Glutamatergic neuron (in vitro differentiated cells): Measurements from ENCODE around the gene SLC35B4. TPM values are rescaled to one million over a fixed set of nuclear protein-coding genes. Genes with fewer than 3 reads are reported as not detected.

Experiments
- DNase-seq: peaks from one replicate; pipeline ENCODE4 v3.0.0; 2022
- H3K27ac Mint-ChIP-seq: one replicate; pipeline ENCODE4 v1.8.0; 2020; ENCODE audit warnings: mild to moderate bottlenecking, mixed read lengths, inconsistent platforms; ENCODE audit not compliant: unreplicated experiment
- H3K27me3 Mint-ChIP-seq: one replicate; pipeline ENCODE4 v1.8.0; 2020; ENCODE audit warnings: mild to moderate bottlenecking, moderate library complexity, mixed read lengths, inconsistent platforms; ENCODE audit not compliant: unreplicated experiment
- H3K36me3 Mint-ChIP-seq: one replicate; pipeline ENCODE4 v1.8.0; 2020; ENCODE audit warnings: mild to moderate bottlenecking, mixed read lengths, inconsistent platforms; ENCODE audit not compliant: unreplicated experiment
- H3K4me1 Mint-ChIP-seq: one replicate; pipeline ENCODE4 v1.8.0; 2020; ENCODE audit warnings: mild to moderate bottlenecking, low read depth, mixed read lengths, inconsistent platforms; ENCODE audit not compliant: unreplicated experiment
- H3K4me3 Mint-ChIP-seq: one replicate; pipeline ENCODE4 v1.8.0; 2020; ENCODE audit warnings: mild to moderate bottlenecking, mixed read lengths, inconsistent platforms; ENCODE audit not compliant: unreplicated experiment
- H3K9me3 Mint-ChIP-seq: one replicate; pipeline ENCODE4 v1.8.0; 2020; ENCODE audit warnings: mild to moderate bottlenecking, moderate library complexity, mixed read lengths, inconsistent platforms; ENCODE audit not compliant: unreplicated experiment
- CTCF ChIP-seq: fragments of 200-600 bp; sonication (generic); IDR thresholded peaks from one replicate; pipeline ENCODE4 v1.5.0; 2021; ENCODE audit not compliant: partially characterized antibody, unreplicated experiment
- total RNA-seq: library from RNA; stranded (reverse); fragmentation: NEBNext Ultra II Directional; extraction: Animal tissue kit (Norgen Biotek cat#: 25700); gene quantifications from one replicate; pipeline ENCODE4 v1.2.1, GENCODE V29; 2021; ENCODE audit not compliant: unreplicated experiment

Gene SLC35B4
- total RNA-seq, 1 donor from 2014 or later: 40.9 TPM

- no peaks in the 10 kb centered on the region for H3K9me3 Mint-ChIP-seq
- DNase-seq: no peak
Observed at GRCh38 chr7:134284011-134284410, 32.7 kb downstream of the SLC35B4 start.

GRCh38 chr7:134280508-134280907 is 36.2 kb downstream of the SLC35B4 start:
- H3K27ac Mint-ChIP-seq: no peak overlapping the region
- no peak for DNase-seq
- no peaks in the 10 kb centered on the region for H3K9me3 Mint-ChIP-seq
- no peaks in the 10 kb centered on the region for H3K4me1 Mint-ChIP-seq
- TF ChIP-seq CTCF: no peak
- peaks cover 6% of the 10 kb centered on the region for H3K27me3 Mint-ChIP-seq
- H3K36me3 Mint-ChIP-seq: no peaks in the 10 kb centered on the region
- H3K4me3 Mint-ChIP-seq: no peak overlapping the region

More at GRCh38 chr7:134284011-134284410, 32.7 kb downstream of the SLC35B4 start:
- Mint-ChIP-seq H3K27ac (no peak overlapping the region), H3K27me3 (peaks cover 6% of the 10 kb centered on the region), H3K36me3 (no peaks in the 10 kb centered on the region), H3K4me1 (no peaks in the 10 kb centered on the region), H3K4me3 (no peak overlapping the region)
- TF ChIP-seq CTCF: no peak

GRCh38 chr7:134279898-134280297 is 36.8 kb downstream of the SLC35B4 start:
- H3K27ac Mint-ChIP-seq: no peak overlapping the region
- DNase-seq: no peak
- H3K36me3 Mint-ChIP-seq: no peaks in the 10 kb centered on the region
- no peak for TF ChIP-seq CTCF
- H3K4me1 Mint-ChIP-seq: no peaks in the 10 kb centered on the region
- H3K4me3 Mint-ChIP-seq: no peak overlapping the region
- no peaks in the 10 kb centered on the region for H3K9me3 Mint-ChIP-seq
- peaks cover 6% of the 10 kb centered on the region for H3K27me3 Mint-ChIP-seq

- no peak for DNase-seq
- Mint-ChIP-seq H3K4me1 (no peaks in the 10 kb centered on the region), H3K36me3 (no peaks in the 10 kb centered on the region), H3K9me3 (no peaks in the 10 kb centered on the region), H3K27ac (no peak overlapping the region), H3K4me3 (no peak overlapping the region), H3K27me3 (peaks cover 5% of the 10 kb centered on the region)
- no peak for TF ChIP-seq CTCF
Observed at GRCh38 chr7:134279336-134279735, 37.4 kb downstream of the SLC35B4 start.

- no peak for TF ChIP-seq CTCF
- no peak overlapping the region for H3K4me3 Mint-ChIP-seq
- no peak for DNase-seq
- H3K27me3 Mint-ChIP-seq: peaks cover 1% of the 10 kb centered on the region
- H3K36me3 Mint-ChIP-seq: no peaks in the 10 kb centered on the region
- no peak overlapping the region for H3K27ac Mint-ChIP-seq
- no peaks in the 10 kb centered on the region for H3K9me3 Mint-ChIP-seq
- no peaks in the 10 kb centered on the region for H3K4me1 Mint-ChIP-seq
Observed at GRCh38 chr7:134278502-134279153, 38.1 kb downstream of the SLC35B4 start.
